Mesenchymal stem cell (in vitro differentiated cells and primary cell): ENCODE data around the gene CDKL5.

Source experiments
- DNase-seq: peaks from one replicate; pipeline ENCODE4 v3.0.0-alpha.2; 2013
- H2AFZ ChIP-seq: one replicate; pipeline ENCODE4 v1.6.1; 2013; ENCODE audit warnings: low read depth, mild to moderate bottlenecking, control low read depth, inconsistent platforms, low read length, moderate library complexity
- H2AK5ac ChIP-seq: 2 replicates; pipeline ENCODE4 v1.6.1; 2013; ENCODE audit warnings: low read length, moderate library complexity, mild to moderate bottlenecking, inconsistent platforms; ENCODE audit not compliant: severe bottlenecking
- H2BK120ac ChIP-seq: one replicate; pipeline ENCODE4 v1.6.1; 2013; ENCODE audit warnings: low read depth, mild to moderate bottlenecking, inconsistent platforms, low read length, moderate library complexity
- H2BK12ac ChIP-seq, 2 experiments: one replicate each; pipeline ENCODE4 v1.6.1; 2013; ENCODE audit warnings: inconsistent platforms in 2 of 2, low read length in 2 of 2, mild to moderate bottlenecking in 2 of 2, moderate library complexity in 2 of 2, control low read depth in 1 of 2
- H2BK15ac ChIP-seq: one replicate; pipeline ENCODE4 v1.6.1; 2013; ENCODE audit warnings: mild to moderate bottlenecking, low read depth, inconsistent platforms; ENCODE audit not compliant: poor library complexity, severe bottlenecking
- H2BK5ac ChIP-seq: 2 replicates; pipeline ENCODE4 v1.6.1; 2013; ENCODE audit warnings: low read depth, mild to moderate bottlenecking, low read length, control low read depth, inconsistent platforms; ENCODE audit not compliant: poor library complexity, severe bottlenecking
- H3K14ac ChIP-seq, 2 experiments: one replicate each; pipeline ENCODE4 v1.6.1; 2013; ENCODE audit warnings: inconsistent platforms in 2 of 2, low read length in 2 of 2, control low read depth in 1 of 2, mild to moderate bottlenecking in 1 of 2, moderate library complexity in 1 of 2
- H3K18ac ChIP-seq, 2 experiments: one replicate each; pipeline ENCODE4 v1.6.1; 2013; ENCODE audit warnings: inconsistent platforms in 2 of 2, low read length in 2 of 2, control low read depth in 1 of 2, low read depth in 1 of 2, mild to moderate bottlenecking in 1 of 2
- H3K23ac ChIP-seq, 2 experiments: one replicate each; pipeline ENCODE4 v1.6.1; 2013; ENCODE audit warnings: inconsistent platforms in 2 of 2, low read length in 2 of 2, mild to moderate bottlenecking in 2 of 2, moderate library complexity in 2 of 2, control low read depth in 1 of 2
- H3K27ac ChIP-seq: 2 replicates; pipeline ENCODE4 v1.5.1; 2013; ENCODE audit warnings: mild to moderate bottlenecking, moderate library complexity, low read length, control low read depth, inconsistent platforms; ENCODE audit not compliant: poor library complexity, severe bottlenecking
- H3K27me3 ChIP-seq, 2 experiments: 2 replicates each; pipeline versions ENCODE4 v1.6.1 to v1.7.0; 2013; ENCODE audit warnings: low read length in 2 of 2, mild to moderate bottlenecking in 2 of 2, moderate library complexity in 2 of 2, control low read depth in 1 of 2, inconsistent platforms in 1 of 2; ENCODE audit not compliant: control insufficient read depth in 1 of 2, insufficient read depth in 1 of 2
- H3K36me3 ChIP-seq, 2 experiments: 2 replicates each; pipeline versions ENCODE4 v1.6.1 to v1.7.0; 2013; ENCODE audit warnings: low read length in 2 of 2, control low read depth in 1 of 2, inconsistent platforms in 1 of 2, low read depth in 1 of 2, mild to moderate bottlenecking in 1 of 2; ENCODE audit not compliant: insufficient read depth in 2 of 2, control insufficient read depth in 1 of 2
- H3K4ac ChIP-seq, 2 experiments: one replicate each; pipeline ENCODE4 v1.6.1; 2013; ENCODE audit warnings: inconsistent platforms in 2 of 2, low read length in 2 of 2, mild to moderate bottlenecking in 2 of 2, moderate library complexity in 2 of 2, control low read depth in 1 of 2, low read depth in 1 of 2
- H3K4me1 ChIP-seq: 2 replicates; pipeline ENCODE4 v1.6.1; 2013; ENCODE audit warnings: low read depth, low read length, control low read depth; ENCODE audit not compliant: control insufficient read depth, insufficient read depth
- H3K4me2 ChIP-seq: 2 replicates; pipeline ENCODE4 v1.6.1; 2013; ENCODE audit warnings: low read length, mild to moderate bottlenecking, inconsistent platforms; ENCODE audit not compliant: poor library complexity, severe bottlenecking
- H3K4me3 ChIP-seq, 2 experiments: 2 replicates each; pipeline versions ENCODE4 v1.5.1 to v1.7.0; 2013; ENCODE audit warnings: low read length in 2 of 2, mild to moderate bottlenecking in 2 of 2, control low read depth in 1 of 2, low read depth in 1 of 2; ENCODE audit not compliant: insufficient read depth in 1 of 2
- H3K79me1 ChIP-seq: replicated peaks from 2 replicates; pipeline ENCODE4 v1.6.1; 2013; ENCODE audit warnings: mild to moderate bottlenecking, control low read depth, low read length, inconsistent platforms; ENCODE audit not compliant: poor library complexity, severe bottlenecking
- H3K9ac ChIP-seq: 2 replicates; pipeline ENCODE4 v1.7.0; 2013; ENCODE audit warnings: mild to moderate bottlenecking, low read length, moderate library complexity
- H3K9me3 ChIP-seq: 2 replicates; pipeline ENCODE4 v1.7.0; 2013; ENCODE audit warnings: mild to moderate bottlenecking, low read length; ENCODE audit not compliant: control insufficient read depth
- H4K8ac ChIP-seq: one replicate; pipeline ENCODE4 v1.6.1; 2013; ENCODE audit warnings: inconsistent platforms, mild to moderate bottlenecking, low read length, moderate library complexity
- H4K91ac ChIP-seq: one replicate; pipeline ENCODE4 v1.6.1; 2013; ENCODE audit warnings: mild to moderate bottlenecking, low read length, inconsistent platforms
- WGBS: methylation state at CpG from one replicate; pipeline ENCODE4 v1.1.7; 2013; ENCODE audit warnings: mixed read lengths; 5-methylcytosine and 5-hydroxymethylcytosine counted together

CDKL5 gene

DNA sequence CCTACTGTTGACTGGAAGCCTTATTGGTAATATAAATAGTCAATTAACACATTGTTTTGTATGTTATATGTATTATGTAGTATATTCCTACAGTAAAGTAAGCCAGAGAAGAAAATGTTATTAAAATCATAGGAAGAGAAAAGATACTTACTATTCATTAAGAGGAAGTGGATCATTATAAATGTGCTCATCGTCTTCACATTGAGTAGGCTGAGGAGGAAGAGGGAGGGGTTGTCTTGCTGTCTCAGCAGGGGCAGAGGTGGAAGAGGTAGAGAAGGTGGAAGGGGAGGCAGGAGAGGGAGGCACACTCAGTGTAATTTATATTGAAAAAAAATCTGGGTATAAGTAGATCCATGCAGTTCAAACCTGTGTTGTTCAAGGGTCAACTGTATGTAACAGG lies 10.6 kb downstream of the CDKL5 start:
- no peak overlapping the region for H4K91ac ChIP-seq
- no peaks in the 10 kb centered on the region for H3K27me3 ChIP-seq
- H2AK5ac ChIP-seq, result no peak overlapping the region
- no peak overlapping the region for H4K8ac ChIP-seq
- H3K9ac ChIP-seq, result no peak overlapping the region
- H2BK5ac ChIP-seq, result no peak overlapping the region
- H3K23ac ChIP-seq, result no peak overlapping the region
- peaks cover 2% of the 10 kb centered on the region for H3K4me1 ChIP-seq
- H2BK120ac ChIP-seq, result no peak overlapping the region
- no peak overlapping the region for H3K4ac ChIP-seq
- H3K27ac ChIP-seq, result no peak overlapping the region
- no peaks in the 10 kb centered on the region for H3K36me3 ChIP-seq
- no peak overlapping the region for H3K18ac ChIP-seq
- H2BK12ac ChIP-seq, result no peak overlapping the region
- H3K9me3 ChIP-seq, result no peaks in the 10 kb centered on the region
- no peak overlapping the region for H3K14ac ChIP-seq
- DNase-seq, result no peak
- no peak overlapping the region for H2BK15ac ChIP-seq
- 93% methylated on average over 1 of the region's 1 CpG for WGBS
- H2AFZ ChIP-seq, result no peak overlapping the region
- H3K4me3 ChIP-seq, result no peak overlapping the region
- H3K79me1 ChIP-seq, result peaks cover 3% of the 10 kb centered on the region
- H3K4me2 ChIP-seq, result no peak overlapping the region

DNA sequence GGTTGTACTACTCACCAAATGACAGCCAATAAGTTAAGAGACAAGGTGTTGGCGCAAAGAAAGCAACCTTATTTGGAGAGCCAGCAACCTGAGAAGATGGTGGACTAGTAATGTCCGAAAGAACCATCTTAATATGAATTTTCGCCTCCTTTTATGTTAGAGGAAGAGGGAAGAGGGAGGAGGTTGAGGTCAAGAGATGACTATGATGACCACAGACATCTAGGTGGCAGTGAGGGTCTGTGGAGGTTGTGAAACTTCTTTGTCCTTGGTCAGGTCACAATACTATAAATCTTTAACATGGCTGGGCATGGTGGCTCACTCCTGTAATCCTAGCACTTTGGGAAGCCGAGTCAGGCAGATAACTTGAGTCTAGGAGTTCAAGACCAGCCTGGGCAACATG lies 15.4 kb downstream of the CDKL5 start:
- no peak overlapping the region for H2BK12ac ChIP-seq
- 94% methylated on average over 4 of the region's 4 CpGs for WGBS

DNA sequence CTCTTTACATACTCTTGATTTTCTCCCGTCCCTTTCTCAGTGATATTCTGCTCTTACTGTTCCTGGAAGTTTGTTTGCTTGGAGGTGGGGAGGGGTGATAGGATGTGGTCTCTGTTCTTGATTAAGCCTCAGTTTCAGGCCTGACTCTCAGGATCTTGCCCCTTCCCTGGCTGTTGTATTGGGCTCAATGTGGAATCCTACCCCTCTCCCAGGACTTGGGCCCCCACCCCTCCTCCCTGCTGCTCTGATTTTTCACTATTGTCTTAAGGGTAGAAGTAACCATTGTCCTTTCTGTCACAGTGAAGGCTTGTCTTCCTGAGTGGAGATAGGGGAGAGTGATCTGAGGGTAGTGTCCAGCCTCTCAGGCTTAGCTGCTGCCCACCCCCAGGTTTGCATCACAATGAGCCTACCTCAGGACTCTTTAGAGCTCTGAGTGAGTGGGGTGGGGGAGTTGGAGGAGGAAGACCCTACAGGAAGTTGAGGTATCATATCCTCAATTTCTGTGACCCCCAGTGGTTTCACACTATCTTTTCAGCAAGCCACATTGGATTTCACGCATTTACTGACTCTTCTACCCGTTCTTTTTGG lies 16.5 kb downstream of the CDKL5 start:
- H3K14ac ChIP-seq, result no peak overlapping the region
- no peaks in the 10 kb centered on the region for H3K36me3 ChIP-seq
- DNase-seq, result no peak
- H3K27ac ChIP-seq, result no peak overlapping the region
- no peaks in the 10 kb centered on the region for H3K27me3 ChIP-seq
- no peak overlapping the region for H3K23ac ChIP-seq
- no peak overlapping the region for H4K91ac ChIP-seq
- WGBS, result 88% methylated on average over 2 of the region's 3 CpGs
- no peak overlapping the region for H3K4me3 ChIP-seq
- H3K4ac ChIP-seq, result no peak overlapping the region
- no peak overlapping the region for H3K18ac ChIP-seq
- no peak overlapping the region for H2AK5ac ChIP-seq
- H3K9me3 ChIP-seq, result no peaks in the 10 kb centered on the region
- no peak overlapping the region for H2BK120ac ChIP-seq
- H2BK5ac ChIP-seq, result no peak overlapping the region
- H3K4me1 ChIP-seq, result no peaks in the 10 kb centered on the region
- H3K4me2 ChIP-seq, result no peak overlapping the region
- H2BK15ac ChIP-seq, result no peak overlapping the region
- H3K79me1 ChIP-seq, result peaks cover 7% of the 10 kb centered on the region
- H4K8ac ChIP-seq, result no peak overlapping the region
- no peak overlapping the region for H2AFZ ChIP-seq
- no peak overlapping the region for H2BK12ac ChIP-seq
- no peak overlapping the region for H3K9ac ChIP-seq

More for the DNA sequence above, 15.4 kb downstream of the CDKL5 start:
- DNase-seq, result no peak
- no peak overlapping the region for H2BK5ac ChIP-seq
- no peak overlapping the region for H2AK5ac ChIP-seq
- H3K27ac ChIP-seq, result no peak overlapping the region
- no peaks in the 10 kb centered on the region for H3K9me3 ChIP-seq
- no peak overlapping the region for H3K18ac ChIP-seq
- no peak overlapping the region for H3K14ac ChIP-seq
- no peak overlapping the region for H2BK15ac ChIP-seq
- no peak overlapping the region for H3K9ac ChIP-seq
- no peak overlapping the region for H4K91ac ChIP-seq
- peaks cover 4% of the 10 kb centered on the region for H3K79me1 ChIP-seq
- no peaks in the 10 kb centered on the region for H3K4me1 ChIP-seq
- H3K4me3 ChIP-seq, result no peak overlapping the region
- H3K27me3 ChIP-seq, result no peaks in the 10 kb centered on the region
- H4K8ac ChIP-seq, result no peak overlapping the region
- H3K36me3 ChIP-seq, result no peaks in the 10 kb centered on the region
- no peak overlapping the region for H2AFZ ChIP-seq
- H3K4me2 ChIP-seq, result no peak overlapping the region
- no peak overlapping the region for H2BK120ac ChIP-seq
- no peak overlapping the region for H3K4ac ChIP-seq
- no peak overlapping the region for H3K23ac ChIP-seq

DNA sequence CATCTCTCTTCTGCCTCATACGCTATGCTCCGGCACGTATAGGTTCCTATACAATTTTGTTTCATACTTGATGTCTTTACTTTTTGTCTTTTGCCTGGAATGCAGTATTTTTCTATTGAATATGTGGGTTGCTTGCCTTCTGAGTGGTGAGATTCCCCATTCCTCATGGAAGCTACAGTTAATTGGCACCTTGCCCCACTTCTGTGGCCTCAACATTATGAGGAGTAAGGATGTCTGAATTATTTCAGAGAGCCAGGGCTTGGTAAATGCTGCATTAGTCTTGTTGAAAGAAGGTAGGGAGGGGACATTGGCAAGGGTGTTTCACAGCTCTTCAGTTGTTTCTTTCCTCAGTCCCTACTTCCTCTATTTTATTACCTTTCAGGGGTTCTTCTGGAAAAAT lies 23.0 kb downstream of the CDKL5 start:
- Histone ChIP-seq H3K4ac (no peak overlapping the region), H2BK5ac (no peak overlapping the region), H3K4me3 (no peak overlapping the region), H3K27ac (no peak overlapping the region), H3K79me1 (peaks cover 6% of the 10 kb centered on the region), H3K4me2 (no peak overlapping the region), H3K36me3 (no peaks in the 10 kb centered on the region), H3K23ac (no peak overlapping the region), H2BK12ac (no peak overlapping the region), H3K9me3 (no peaks in the 10 kb centered on the region), H3K4me1 (peaks cover 1% of the 10 kb centered on the region), H2BK120ac (no peak overlapping the region), H4K8ac (no peak overlapping the region), H3K27me3 (no peaks in the 10 kb centered on the region), H2AFZ (no peak overlapping the region), H3K14ac (no peak overlapping the region), H2BK15ac (no peak overlapping the region), H2AK5ac (no peak overlapping the region), H3K9ac (no peak overlapping the region), H4K91ac (no peak overlapping the region), H3K18ac (no peak overlapping the region)
- no peak for DNase-seq
- WGBS, result no CpG with 5 or more reads among the region's 3 CpGs
